K562 (cell line): ENCODE data around the gene SLC1A2. TPM values are rescaled to one million over a fixed set of nuclear protein-coding genes. Genes with fewer than 3 reads are reported as not detected.

Experiments
- ATAC-seq: fragments of 200-7000 bp; cut with Tn5 transposase; 3 replicates; pipeline ENCODE4 v1.9.1; 2020; ENCODE audit warnings: moderate library complexity
- BruUV-seq: library from RNA; stranded (reverse); fragments of 400-500 nt; replicated peaks from 2 replicates; lab custom pipeline; 2021; lab: Mats Ljungman, UMichigan
- CTCF ChIA-PET: fragments of 300-600 bp; formaldehyde crosslinking; extraction: SDS; loops from one replicate; lab custom pipeline; 2021; ENCODE audit warnings: low intra/inter-chr PET ratio; lab: Yijun Ruan, JAX
- POLR2A ChIA-PET: fragments of 300-600, 350-650 bp; sonication (Branson Sonifier 250); formaldehyde crosslinking; extraction: SDS; loops from one replicate; lab custom pipeline; 2021; ENCODE audit warnings: antibody characterized with exemption, inconsistent platforms; lab: Yijun Ruan, JAX
- DNase-seq, 4 experiments: peaks; one replicate each; pipeline versions ENCODE4 v3.0.0 to v3.0.0-alpha.2; 2011 to 2018; ENCODE audit warnings: low spot score in 3 of 4, mixed read lengths in 3 of 4; ENCODE audit errors: extremely low read depth in 1 of 4
- FAIRE-seq: peaks from 2 replicates; lab custom pipeline; 2011; peaks lifted over from hg19 to GRCh38; lab: Jason Lieb, UNC
- H2AFZ ChIP-seq: 2 replicates; pipeline ENCODE4 v1.6.0; 2011; ENCODE audit warnings: low read depth, low read length, control low read depth, inconsistent platforms
- H3K27ac ChIP-seq: fragments of 200-600 bp; 3 replicates; pipeline ENCODE4 v1.8.0; 2011; ENCODE audit warnings: low read depth, mild to moderate bottlenecking, control low read depth, inconsistent platforms, low read length, moderate library complexity, mixed read lengths; ENCODE audit errors: extremely low read depth
- H3K27me3 ChIP-seq, 2 experiments: fragments of 300-600 bp in 1 of 2; 2 replicates in 1 of 2; 3 replicates in 1 of 2; pipeline versions ENCODE4 v1.6.0 to v1.8.0; 2011; ENCODE audit warnings: inconsistent platforms in 2 of 2, low read length in 2 of 2, mild to moderate bottlenecking in 1 of 2, mixed read lengths in 1 of 2, moderate library complexity in 1 of 2; ENCODE audit not compliant: control insufficient read depth in 2 of 2, insufficient read depth in 2 of 2
- H3K36me3 ChIP-seq: fragments of 300-600 bp; 3 replicates; pipeline ENCODE4 v1.8.0; 2011; ENCODE audit warnings: mild to moderate bottlenecking, low read length, inconsistent platforms; ENCODE audit not compliant: control insufficient read depth, insufficient read depth
- H3K4me1 ChIP-seq, 2 experiments: fragments of 200-600 bp in 1 of 2; replicated peaks in 1 of 2; 2 replicates in 1 of 2; 3 replicates in 1 of 2; pipeline versions ENCODE4 v1.5.1 to v1.8.0; 2011; ENCODE audit warnings: inconsistent platforms in 2 of 2, low read length in 2 of 2, mild to moderate bottlenecking in 1 of 2, mixed read lengths in 1 of 2, moderate library complexity in 1 of 2; ENCODE audit not compliant: control insufficient read depth in 2 of 2, insufficient read depth in 2 of 2
- H3K4me2 ChIP-seq: 2 replicates; pipeline ENCODE4 v1.6.1; 2011; ENCODE audit warnings: low read length, control low read depth, inconsistent platforms, mixed read lengths; ENCODE audit not compliant: insufficient read depth
- H3K4me3 ChIP-seq: fragments of 200-600 bp; sonication (generic), shearing (Covaris generic); 2 replicates; pipeline ENCODE4 v1.5.1; 2016; ENCODE audit warnings: control low read depth, inconsistent platforms
- H3K79me2 ChIP-seq: fragments of 200-600 bp; 3 replicates; pipeline ENCODE4 v1.8.0; 2011; ENCODE audit warnings: low read length, inconsistent platforms; ENCODE audit not compliant: control insufficient read depth, insufficient read depth
- H3K9ac ChIP-seq, 2 experiments: 2 replicates each; pipeline versions ENCODE4 v1.6.0 to v1.6.1; 2011; ENCODE audit warnings: low read depth in 2 of 2, low read length in 2 of 2, control low read depth in 1 of 2, inconsistent platforms in 1 of 2, mild to moderate bottlenecking in 1 of 2, mixed read lengths in 1 of 2; ENCODE audit not compliant: insufficient read depth in 1 of 2
- H3K9me1 ChIP-seq: one replicate; pipeline ENCODE4 v1.6.0; 2011; ENCODE audit warnings: inconsistent platforms, mild to moderate bottlenecking, low read length, moderate library complexity; ENCODE audit not compliant: control insufficient read depth, insufficient read depth
- H3K9me3 ChIP-seq: replicated peaks from 2 replicates; pipeline ENCODE4 v1.5.1; 2011; ENCODE audit warnings: low read depth, low read length, inconsistent platforms; ENCODE audit not compliant: control insufficient read depth, insufficient read depth
- H4K20me1 ChIP-seq: replicated peaks from 2 replicates; pipeline ENCODE4 v1.6.1; 2011; ENCODE audit warnings: low read length, inconsistent platforms, mixed read lengths; ENCODE audit not compliant: control insufficient read depth, insufficient read depth
- CREBBP ChIP-seq: IDR thresholded peaks from one replicate; pipeline ENCODE4 v1.6.1; 2012; ENCODE audit warnings: low read depth, mild to moderate bottlenecking, control low read depth, inconsistent platforms, low read length
- FOXJ3 ChIP-seq: sonication (generic); formaldehyde crosslinking; IDR thresholded peaks from 2 replicates; pipeline ENCODE4 v1.4.0; 2020; ENCODE audit warnings: mild to moderate bottlenecking, missing genetic modification reagents
- HDAC8 ChIP-seq: fragments of 450-650 bp; IDR thresholded peaks from 2 replicates; pipeline ENCODE4 v1.6.1; 2016; ENCODE audit warnings: mild to moderate bottlenecking, missing genetic modification characterization, moderate library complexity, missing compliant biosample characterization
- KAT8 ChIP-seq: fragments of 450-650 bp; IDR thresholded peaks from 2 replicates; pipeline ENCODE4 v1.6.1; 2016; ENCODE audit warnings: low read depth, mild to moderate bottlenecking
- MEF2A ChIP-seq: IDR thresholded peaks from 2 replicates; pipeline ENCODE4 v1.6.1; 2011; ENCODE audit warnings: low read depth, mild to moderate bottlenecking, low read length, moderate library complexity; ENCODE audit not compliant: control insufficient read depth
- SMARCA5 ChIP-seq: fragments of 450-650 bp; IDR thresholded peaks from 2 replicates; pipeline ENCODE4 v1.6.1; 2016
- TEAD2 ChIP-seq: fragments of 450-650 bp; IDR thresholded peaks from 2 replicates; pipeline ENCODE4 v1.6.1; 2016; ENCODE audit warnings: missing genetic modification characterization, control low read depth, missing compliant biosample characterization
- WGBS: fragments of 100-300 bp; shearing (Covaris generic); methylation state at CpG from one replicate; pipeline ENCODE4 v1.1.6; 2016; ENCODE audit warnings: low coverage, mixed read lengths; ENCODE audit not compliant: insufficient coverage; ENCODE audit errors: missing lambda C conversion rate; 5-methylcytosine and 5-hydroxymethylcytosine counted together
- in situ Hi-C: fragments of 300-500 bp; cut with MboI; formaldehyde crosslinking; loops from 4 replicates; pipeline ENCODE4 v1.15.0; 2018; ENCODE audit warnings: inconsistent platforms, mixed read lengths
- intact Hi-C: fragments of 100-400 bp; cut with micrococcal nuclease; formaldehyde crosslinking; loops from 2 replicates; pipeline ENCODE4 v1.14.2; 2022
- polyA plus RNA-seq, 8 experiments: library from polyadenylated mRNA; depleted of rRNA in 4 of 8; stranded (reverse) in 5 of 8; unstranded in 3 of 8; fragments of >200 nt; fragmentation: Nextera tagmentation in 2 of 8; fragmentation: Illumina TruSeq in 1 of 8; extraction: Ambion mirVana in 2 of 8; extraction: Trizol in 1 of 8; gene quantifications; 2 replicates each; pipeline versions ENCODE4 v1.2.1 to v1.2.3, GENCODE V29; 2011 to 2014; ENCODE audit warnings: inconsistent platforms in 1 of 8, missing spikeins in 1 of 8
- total RNA-seq, 7 experiments: library from RNA; depleted of rRNA in 6 of 7; stranded (reverse); fragments of >200 nt in 6 of 7; fragmentation: Illumina TruSeq in 2 of 7; extraction: Trizol in 2 of 7; gene quantifications; 2 replicates each; pipeline versions ENCODE4 v1.2.1 to v1.2.3, GENCODE V29; 2011 to 2021; ENCODE audit warnings: low replicate concordance in 1 of 7
- TF ChIP-seq, protein P1 (sequence below): fragments of 250-450 bp; sonication (Bioruptor Pico); IDR thresholded peaks from 2 replicates; pipeline ENCODE4 v1.4.0; 2020

SLC1A2 gene
- total and polyA plus RNA-seq, 9 of the 15 experiments (the other 6 are each of a cell fraction or from before 2014, with no cell fraction given), result 0.03 to 0.07 (median 0.04) TPM; not detected in 5

DNA sequence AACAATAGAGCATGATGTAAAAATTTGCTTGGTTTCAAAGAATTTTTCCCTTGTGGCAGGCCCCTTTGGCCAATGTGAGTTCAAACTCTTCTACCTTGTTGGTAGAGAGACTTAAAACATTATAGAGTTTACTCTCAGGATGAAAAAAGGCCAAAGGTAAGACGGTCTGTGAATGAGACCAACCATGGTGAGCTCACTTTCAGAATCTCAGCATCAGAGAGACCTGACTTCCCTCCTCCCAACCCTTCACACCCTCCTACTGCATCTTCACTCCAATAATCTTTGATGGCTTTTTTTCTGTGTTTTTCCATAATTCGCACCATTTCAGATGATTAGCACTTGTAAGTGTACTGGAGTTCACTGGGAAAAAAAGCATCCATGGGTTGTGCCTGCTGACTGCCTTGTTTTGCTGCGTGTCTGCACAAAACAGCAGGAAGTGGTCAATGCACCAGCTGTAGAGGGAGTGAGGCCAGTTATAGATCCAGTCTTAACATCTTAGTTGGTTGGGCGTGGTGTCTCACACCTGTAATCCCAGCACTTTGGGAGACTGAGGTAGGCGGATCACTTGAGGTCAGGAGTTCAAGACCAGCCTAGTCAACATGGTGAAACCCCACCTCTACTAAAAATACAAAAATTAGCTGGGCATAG lies 64.1 kb downstream of the SLC1A2 start:
- no peaks in the 10 kb centered on the region for H3K9me1 ChIP-seq
- no peak overlapping the region for H3K4me2 ChIP-seq
- DNase-seq (no peak), FAIRE-seq (no peak), ATAC-seq (no peak)
- ChIA-PET CTCF (interaction anchor here (0.5 kb wide), 1 partner anchor 319 kb away, joined by 3 read pairs; no protein-coding TSS in a partner anchor), POLR2A (interaction anchor here (0.9 kb wide), 1 partner anchor 36 kb away, joined by 3 read pairs; no protein-coding TSS in a partner anchor)
- intact Hi-C loops, result no loop called here
- H3K79me2 ChIP-seq, result no peaks in the 10 kb centered on the region
- no peaks in the 10 kb centered on the region for H3K36me3 ChIP-seq
- no peak overlapping the region for H3K27ac ChIP-seq
- no peak overlapping the region for H3K4me3 ChIP-seq
- no peak overlapping the region for H2AFZ ChIP-seq
- peaks cover 0 to 21% of the 10 kb centered on the region in 2 experiments; a peak in 3 of 5 replicates for H3K4me1 ChIP-seq
- no peaks in the 10 kb centered on the region for H3K9me3 ChIP-seq
- no peak for TF ChIP-seq SMARCA5
- TF ChIP-seq FOXJ3, result no peak
- no peak for TF ChIP-seq CREBBP
- TF ChIP-seq TEAD2 (tag), result no peak
- no peak for TF ChIP-seq MEF2A
- TF ChIP-seq KAT8, result no peak
- TF ChIP-seq HDAC8 (tag), result no peak
- TF ChIP-seq, protein P1, sequence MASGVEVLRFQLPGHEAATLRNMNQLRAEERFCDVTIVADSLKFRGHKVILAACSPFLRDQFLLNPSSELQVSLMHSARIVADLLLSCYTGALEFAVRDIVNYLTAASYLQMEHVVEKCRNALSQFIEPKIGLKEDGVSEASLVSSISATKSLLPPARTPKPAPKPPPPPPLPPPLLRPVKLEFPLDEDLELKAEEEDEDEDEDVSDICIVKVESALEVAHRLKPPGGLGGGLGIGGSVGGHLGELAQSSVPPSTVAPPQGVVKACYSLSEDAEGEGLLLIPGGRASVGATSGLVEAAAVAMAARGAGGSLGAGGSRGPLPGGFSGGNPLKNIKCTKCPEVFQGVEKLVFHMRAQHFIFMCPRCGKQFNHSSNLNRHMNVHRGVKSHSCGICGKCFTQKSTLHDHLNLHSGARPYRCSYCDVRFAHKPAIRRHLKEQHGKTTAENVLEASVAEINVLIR (CRISPR knock-in tag), result no peak
- TF ChIP-seq, all 486 proteins: peak for 0
- H3K9ac ChIP-seq, result no peak overlapping the region
- H4K20me1 ChIP-seq, result no peaks in the 10 kb centered on the region
- H3K27me3 ChIP-seq, result no peaks in the 10 kb centered on the region
- WGBS, result 17% methylated on average over 5 of the region's 5 CpGs
- no TSS peak for BruUV-seq
- in situ Hi-C loops, result no loop called here
